ENCODE data around the gene INHBA.

- no peak for TF ChIP-seq ZNF263 (CRISPR knock-in tag; IDR thresholded peaks at IDR 0.05; ENCODE audit: borderline replicate concordance)
- TF ChIP-seq BCL6 (CRISPR knock-in tag; IDR thresholded peaks at IDR 0.05): no peak
- no peak for TF ChIP-seq ZNF282 (CRISPR knock-in tag; IDR thresholded peaks at IDR 0.05)
- TF ChIP-seq NCOR1 (IDR thresholded peaks at IDR 0.05): no peak
- TF ChIP-seq CHD2 (IDR thresholded peaks at IDR 0.05; ENCODE audit: low read depth, low read length): no peak
- TF ChIP-seq, protein P1, sequence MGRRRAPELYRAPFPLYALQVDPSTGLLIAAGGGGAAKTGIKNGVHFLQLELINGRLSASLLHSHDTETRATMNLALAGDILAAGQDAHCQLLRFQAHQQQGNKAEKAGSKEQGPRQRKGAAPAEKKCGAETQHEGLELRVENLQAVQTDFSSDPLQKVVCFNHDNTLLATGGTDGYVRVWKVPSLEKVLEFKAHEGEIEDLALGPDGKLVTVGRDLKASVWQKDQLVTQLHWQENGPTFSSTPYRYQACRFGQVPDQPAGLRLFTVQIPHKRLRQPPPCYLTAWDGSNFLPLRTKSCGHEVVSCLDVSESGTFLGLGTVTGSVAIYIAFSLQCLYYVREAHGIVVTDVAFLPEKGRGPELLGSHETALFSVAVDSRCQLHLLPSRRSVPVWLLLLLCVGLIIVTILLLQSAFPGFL (CRISPR knock-in tag; IDR thresholded peaks at IDR 0.05): no peak
- TF ChIP-seq, protein P2, sequence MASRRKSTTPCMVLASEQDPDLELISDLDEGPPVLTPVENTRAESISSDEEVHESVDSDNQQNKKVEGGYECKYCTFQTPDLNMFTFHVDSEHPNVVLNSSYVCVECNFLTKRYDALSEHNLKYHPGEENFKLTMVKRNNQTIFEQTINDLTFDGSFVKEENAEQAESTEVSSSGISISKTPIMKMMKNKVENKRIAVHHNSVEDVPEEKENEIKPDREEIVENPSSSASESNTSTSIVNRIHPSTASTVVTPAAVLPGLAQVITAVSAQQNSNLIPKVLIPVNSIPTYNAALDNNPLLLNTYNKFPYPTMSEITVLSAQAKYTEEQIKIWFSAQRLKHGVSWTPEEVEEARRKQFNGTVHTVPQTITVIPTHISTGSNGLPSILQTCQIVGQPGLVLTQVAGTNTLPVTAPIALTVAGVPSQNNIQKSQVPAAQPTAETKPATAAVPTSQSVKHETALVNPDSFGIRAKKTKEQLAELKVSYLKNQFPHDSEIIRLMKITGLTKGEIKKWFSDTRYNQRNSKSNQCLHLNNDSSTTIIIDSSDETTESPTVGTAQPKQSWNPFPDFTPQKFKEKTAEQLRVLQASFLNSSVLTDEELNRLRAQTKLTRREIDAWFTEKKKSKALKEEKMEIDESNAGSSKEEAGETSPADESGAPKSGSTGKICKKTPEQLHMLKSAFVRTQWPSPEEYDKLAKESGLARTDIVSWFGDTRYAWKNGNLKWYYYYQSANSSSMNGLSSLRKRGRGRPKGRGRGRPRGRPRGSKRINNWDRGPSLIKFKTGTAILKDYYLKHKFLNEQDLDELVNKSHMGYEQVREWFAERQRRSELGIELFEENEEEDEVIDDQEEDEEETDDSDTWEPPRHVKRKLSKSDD (conservative IDR thresholded peaks at IDR 0.05; ENCODE audit: low read length): no peak
These were observed 47.5 kb downstream of the INHBA start for GRCh38 chr7:41655426-41655825.
